Epithelial cell of proximal tubule (primary cell): ENCODE results near the gene MYOZ2. TPM values are rescaled to one million over a fixed set of nuclear protein-coding genes. Genes with fewer than 3 reads are reported as not detected.
"Not testable (repeated sequence)": the region's sequence is repeated elsewhere in the genome, so short reads cannot be mapped to it uniquely, and the experiment has no call there.

Experiments
- DNase-seq: peaks from one replicate; pipeline ENCODE4 v3.0.0-alpha.2; 2011; ENCODE audit warnings: low read depth
- H3K4me3 ChIP-seq: 2 replicates; pipeline ENCODE4 v1.5.1; 2011; ENCODE audit warnings: low read depth, mild to moderate bottlenecking, low read length
- CTCF ChIP-seq: conservative IDR thresholded peaks from 2 replicates; pipeline ENCODE4 v1.5.1; 2012; ENCODE audit warnings: low read depth, mild to moderate bottlenecking, low read length
- total RNA-seq: library from RNA; depleted of rRNA; stranded (reverse); fragments of >200 nt; gene quantifications from 2 replicates; pipeline ENCODE4 v1.2.3, GENCODE V29; 2015

MYOZ2 gene
- total RNA-seq, 1 donor from 2014 or later, result 0.40 TPM

DNA sequence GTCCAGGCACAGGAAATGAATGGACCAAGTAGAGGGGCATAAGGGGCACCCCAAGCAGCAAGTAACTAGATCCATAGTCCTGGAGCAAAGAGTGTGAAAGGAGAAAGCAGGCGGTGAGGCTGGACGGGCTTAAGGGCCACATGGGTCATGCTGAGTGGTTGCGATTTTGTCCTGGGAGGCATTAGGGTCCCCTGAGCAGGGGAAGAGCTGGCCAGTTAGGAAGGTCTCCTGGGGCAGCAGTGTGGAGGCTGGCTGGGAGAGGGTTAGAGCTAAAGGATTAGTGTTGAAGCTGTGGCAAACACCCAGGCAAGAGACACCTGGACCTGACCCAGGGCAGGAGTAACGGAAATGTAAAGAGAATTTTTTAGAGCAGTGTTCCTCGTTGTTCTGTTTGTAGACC, 26.5 kb downstream of the MYOZ2 start:
- no peak for DNase-seq
- no peak for TF ChIP-seq CTCF
- no peak overlapping the region for H3K4me3 ChIP-seq

DNA sequence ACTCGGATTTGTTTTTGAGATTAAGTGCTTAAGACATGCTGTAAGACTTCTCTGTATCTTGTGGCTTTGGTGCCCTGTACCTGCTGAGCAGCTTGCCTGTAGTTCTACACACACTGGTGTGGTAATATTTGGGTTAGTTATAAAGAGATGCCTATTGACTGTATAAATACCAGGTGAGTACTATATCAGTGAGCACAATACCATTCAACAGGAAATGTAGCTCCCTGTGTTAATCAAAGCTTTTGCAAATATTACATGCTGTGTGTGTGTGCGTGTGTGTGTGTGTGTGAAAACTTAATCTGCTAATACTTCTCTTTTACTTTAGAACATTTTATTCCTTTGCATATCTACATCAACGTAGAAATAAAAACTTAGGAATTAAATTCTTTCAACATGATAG, 30.1 kb downstream of the MYOZ2 start:
- no peak for DNase-seq
- H3K4me3 ChIP-seq, result no peak overlapping the region
- no peak for TF ChIP-seq CTCF

- DNase-seq, result no peak
- no peak for TF ChIP-seq CTCF
- H3K4me3 ChIP-seq, result no peak overlapping the region
Observed at GRCh38 chr4:119170195-119170594, 34.6 kb downstream of the MYOZ2 start.

- no peak for DNase-seq
- H3K4me3 ChIP-seq, result no peak overlapping the region
- no peak for TF ChIP-seq CTCF
Observed at GRCh38 chr4:119172223-119172622, 36.6 kb downstream of the MYOZ2 start.

GRCh38 chr4:119173729-119174361, 38.2 kb downstream of the MYOZ2 start:
- not testable (repeated sequence) for H3K4me3 ChIP-seq, DNase-seq

GRCh38 chr4:119179011-119179410, 43.4 kb downstream of the MYOZ2 start:
- no peak for TF ChIP-seq CTCF
- H3K4me3 ChIP-seq, result no peak overlapping the region
- DNase-seq, result no peak

GRCh38 chr4:119184128-119184527, 48.5 kb downstream of the MYOZ2 start:
- TF ChIP-seq CTCF, result no peak

More at GRCh38 chr4:119184128-119184527, 48.5 kb downstream of the MYOZ2 start:
- DNase-seq, result no peak
- H3K4me3 ChIP-seq, result no peak overlapping the region
